ENCODE data around the gene NXPH3.

NXPH3 gene

DNA sequence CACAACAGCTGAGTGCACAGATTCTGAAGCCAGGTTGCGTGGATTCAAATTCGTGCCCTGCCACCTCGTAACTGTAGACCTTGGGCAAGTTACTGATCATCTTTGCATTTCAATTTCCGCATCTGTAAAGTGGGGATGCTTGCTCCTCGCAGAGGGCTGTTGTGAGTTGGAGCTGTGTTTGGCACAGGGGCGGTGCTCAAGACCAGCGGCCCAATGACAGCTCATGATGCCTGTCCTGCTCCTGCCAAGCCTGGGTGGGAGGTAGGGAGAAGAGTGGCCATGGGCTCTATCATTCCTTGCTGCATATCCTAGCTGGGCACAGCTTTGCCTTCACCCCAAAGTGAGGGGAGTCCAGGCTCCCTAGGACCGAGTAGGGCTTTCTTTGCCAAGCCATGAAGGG is 12.6 kb downstream of the NXPH3 start:
- TF ChIP-seq, protein P1, sequence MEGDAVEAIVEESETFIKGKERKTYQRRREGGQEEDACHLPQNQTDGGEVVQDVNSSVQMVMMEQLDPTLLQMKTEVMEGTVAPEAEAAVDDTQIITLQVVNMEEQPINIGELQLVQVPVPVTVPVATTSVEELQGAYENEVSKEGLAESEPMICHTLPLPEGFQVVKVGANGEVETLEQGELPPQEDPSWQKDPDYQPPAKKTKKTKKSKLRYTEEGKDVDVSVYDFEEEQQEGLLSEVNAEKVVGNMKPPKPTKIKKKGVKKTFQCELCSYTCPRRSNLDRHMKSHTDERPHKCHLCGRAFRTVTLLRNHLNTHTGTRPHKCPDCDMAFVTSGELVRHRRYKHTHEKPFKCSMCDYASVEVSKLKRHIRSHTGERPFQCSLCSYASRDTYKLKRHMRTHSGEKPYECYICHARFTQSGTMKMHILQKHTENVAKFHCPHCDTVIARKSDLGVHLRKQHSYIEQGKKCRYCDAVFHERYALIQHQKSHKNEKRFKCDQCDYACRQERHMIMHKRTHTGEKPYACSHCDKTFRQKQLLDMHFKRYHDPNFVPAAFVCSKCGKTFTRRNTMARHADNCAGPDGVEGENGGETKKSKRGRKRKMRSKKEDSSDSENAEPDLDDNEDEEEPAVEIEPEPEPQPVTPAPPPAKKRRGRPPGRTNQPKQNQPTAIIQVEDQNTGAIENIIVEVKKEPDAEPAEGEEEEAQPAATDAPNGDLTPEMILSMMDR (IDR thresholded peaks at IDR 0.05; ENCODE audit: low read depth, low read length): no peak
- Histone ChIP-seq H3K4me1 (no peaks in the 10 kb centered on the region), H3K9me3 (no peaks in the 10 kb centered on the region), H3K4me3 (ENCODE audit: low read depth, low read length) (no peak overlapping the region), H3K36me3 (no peaks in the 10 kb centered on the region), H3K27me3 (no peaks in the 10 kb centered on the region)
- DNase-seq: no peak

DNA sequence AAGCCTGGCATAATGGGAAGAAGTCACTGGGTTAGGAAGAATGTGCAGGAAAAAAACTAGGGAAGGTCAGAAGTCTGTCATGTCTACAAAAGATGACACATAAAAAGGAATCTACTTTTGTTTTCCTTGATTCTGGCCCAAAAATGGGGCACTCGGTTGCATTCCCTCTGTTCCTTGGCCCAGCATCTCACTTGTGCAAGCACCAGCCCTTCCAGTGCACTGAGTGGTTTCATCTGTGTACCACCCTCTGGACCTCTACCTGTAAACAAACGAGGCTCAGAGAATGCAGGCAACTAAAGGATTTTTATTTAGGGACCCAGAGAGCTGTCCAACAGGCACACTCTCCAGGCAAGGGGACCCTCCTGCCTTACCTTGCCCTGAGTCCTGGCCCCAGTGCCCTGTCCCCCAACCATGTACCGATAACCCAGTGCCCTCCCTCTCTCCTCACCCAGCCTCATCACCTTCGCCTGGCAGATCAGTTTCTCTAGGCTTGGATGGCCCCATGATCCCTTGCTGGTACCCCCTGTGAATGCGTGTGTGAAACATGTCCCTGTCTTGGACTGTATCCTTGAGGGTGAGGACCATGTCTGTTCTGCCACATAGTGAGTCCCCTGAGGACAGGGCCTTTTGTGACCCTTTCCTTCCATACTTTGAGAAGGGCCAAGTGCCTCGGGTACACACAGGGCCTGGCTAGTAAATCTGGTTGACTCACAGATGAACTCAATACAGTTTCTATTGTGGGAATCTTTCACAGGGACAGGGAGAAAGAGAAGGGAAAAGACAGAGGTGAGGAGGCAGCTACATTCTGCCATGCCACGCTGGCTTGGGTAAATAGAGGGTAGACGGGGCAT is 13.3 kb downstream of the NXPH3 start:
- H3K27me3 ChIP-seq: no peaks in the 10 kb centered on the region
- TF ChIP-seq, protein P1 (IDR thresholded peaks at IDR 0.05; ENCODE audit: low read depth, low read length): no peak
- DNase-seq: no peak
- H3K4me3 ChIP-seq (ENCODE audit: low read depth, low read length): no peak overlapping the region
- no peaks in the 10 kb centered on the region for H3K9me3 ChIP-seq
- H3K4me1 ChIP-seq: no peaks in the 10 kb centered on the region
- no peaks in the 10 kb centered on the region for H3K36me3 ChIP-seq

GRCh38 chr17:49589577-49589927 is 13.9 kb downstream of the NXPH3 start:
- H3K9me3 ChIP-seq: no peaks in the 10 kb centered on the region
- H3K36me3 ChIP-seq: no peaks in the 10 kb centered on the region
- no peak for DNase-seq
- H3K4me1 ChIP-seq: no peaks in the 10 kb centered on the region
- no peaks in the 10 kb centered on the region for H3K27me3 ChIP-seq
- H3K4me3 ChIP-seq (ENCODE audit: low read depth, low read length): no peak overlapping the region
- TF ChIP-seq, protein P1 (IDR thresholded peaks at IDR 0.05; ENCODE audit: low read depth, low read length): no peak

GRCh38 chr17:49590874-49591273 is 15.2 kb downstream of the NXPH3 start:
- Histone ChIP-seq H3K4me1 (no peaks in the 10 kb centered on the region), H3K36me3 (no peaks in the 10 kb centered on the region), H3K9me3 (no peaks in the 10 kb centered on the region), H3K27me3 (no peaks in the 10 kb centered on the region), H3K4me3 (ENCODE audit: low read depth, low read length) (no peak overlapping the region)
- TF ChIP-seq, protein P1 (IDR thresholded peaks at IDR 0.05; ENCODE audit: low read depth, low read length): no peak
- no peak for DNase-seq

DNA sequence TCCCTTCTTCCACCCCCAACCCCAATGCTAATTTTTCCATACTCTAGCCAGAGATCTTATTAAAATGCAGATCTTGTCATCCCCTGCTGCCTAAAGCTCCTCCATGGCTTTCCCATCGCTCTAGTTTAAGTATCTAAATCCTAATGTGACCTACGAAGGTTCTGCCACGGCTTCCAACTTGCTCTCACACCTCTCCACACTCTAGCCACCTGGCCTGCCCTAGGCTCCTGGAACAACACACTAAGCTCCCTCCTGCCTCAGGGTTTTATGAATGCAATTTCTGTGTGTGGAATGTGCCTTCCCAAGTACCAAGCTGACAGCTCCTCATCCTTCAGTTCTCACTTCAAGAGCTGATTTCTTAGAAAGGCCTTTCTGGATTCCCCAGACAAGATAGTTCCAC is 16.6 kb downstream of the NXPH3 start:
- Histone ChIP-seq H3K4me1 (no peaks in the 10 kb centered on the region; the same call in 1 of the 2 replicates), H3K9me3 (no peaks in the 10 kb centered on the region), H3K27me3 (no peaks in the 10 kb centered on the region), H3K4me3 (ENCODE audit: low read depth, low read length) (no peak overlapping the region), H3K36me3 (no peaks in the 10 kb centered on the region; the same call in 1 of the 2 replicates)
- no peak for DNase-seq
- TF ChIP-seq, protein P1 (IDR thresholded peaks at IDR 0.05; ENCODE audit: low read depth, low read length): no peak

GRCh38 chr17:49595328-49595727 is 19.7 kb downstream of the NXPH3 start:
- H3K9me3 ChIP-seq: no peaks in the 10 kb centered on the region
- no peak for DNase-seq
- peaks cover 3% of the 10 kb centered on the region for H3K36me3 ChIP-seq
- H3K27me3 ChIP-seq: no peaks in the 10 kb centered on the region
- TF ChIP-seq, protein P1 (IDR thresholded peaks at IDR 0.05; ENCODE audit: low read depth, low read length): no peak
- H3K4me3 ChIP-seq (ENCODE audit: low read depth, low read length): no peak overlapping the region
- no peaks in the 10 kb centered on the region; the same call in 1 of the 2 replicates for H3K4me1 ChIP-seq
